Measurements from ENCODE around the gene SPNS1.
"Not testable (repeated sequence)": the region's sequence is repeated elsewhere in the genome, so short reads cannot be mapped to it uniquely, and the experiment has no call there.

The SPNS1 gene

DNA sequence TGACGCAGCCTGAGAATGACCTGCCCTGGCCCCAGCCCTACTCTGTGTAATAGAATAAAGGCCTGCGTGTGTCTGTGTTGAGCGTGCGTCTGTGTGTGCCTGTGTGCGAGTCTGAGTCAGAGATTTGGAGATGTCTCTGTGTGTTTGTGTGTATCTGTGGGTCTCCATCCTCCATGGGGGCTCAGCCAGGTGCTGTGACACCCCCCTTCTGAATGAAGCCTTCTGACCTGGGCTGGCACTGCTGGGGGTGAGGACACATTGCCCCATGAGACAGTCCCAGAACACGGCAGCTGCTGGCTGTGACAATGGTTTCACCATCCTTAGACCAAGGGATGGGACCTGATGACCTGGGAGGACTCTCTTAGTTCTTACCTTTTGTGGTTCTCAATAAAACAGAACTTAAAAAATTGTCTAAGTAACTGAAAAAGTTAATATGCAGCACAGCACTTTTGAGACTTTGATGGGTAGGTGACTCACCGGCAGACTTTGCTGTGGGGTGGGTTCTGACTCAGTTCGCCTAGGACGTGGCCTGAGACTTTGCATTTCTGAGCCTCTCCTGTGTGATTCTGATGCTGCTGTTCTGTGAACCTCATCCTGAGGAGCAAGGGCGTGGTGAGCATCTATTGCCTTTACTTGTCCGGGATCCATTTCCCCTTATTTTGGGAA, 15.9 kb downstream of the SPNS1 start:
- DNase-seq, result no peak

DNA sequence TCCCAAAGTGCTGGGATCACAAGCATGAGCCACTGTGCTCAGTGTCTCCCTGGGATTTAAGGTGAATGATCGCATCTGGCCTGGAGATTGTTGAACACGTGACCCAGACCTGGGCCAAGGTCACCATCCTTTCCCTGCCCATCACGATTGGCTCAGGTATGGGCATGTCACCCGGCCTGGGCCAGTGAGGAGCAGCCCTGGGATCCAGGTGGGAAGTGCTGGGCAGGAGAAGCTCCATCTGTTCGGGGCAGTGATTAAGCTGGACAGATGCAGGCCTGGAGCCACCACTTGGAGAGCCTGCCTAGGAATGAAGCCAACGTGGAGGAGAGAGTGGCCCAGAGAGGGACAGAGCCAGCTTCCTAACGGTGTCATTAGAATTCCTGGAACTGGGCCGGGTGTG, 17.1 kb downstream of the SPNS1 start:
- DNase-seq, result no peak

DNA sequence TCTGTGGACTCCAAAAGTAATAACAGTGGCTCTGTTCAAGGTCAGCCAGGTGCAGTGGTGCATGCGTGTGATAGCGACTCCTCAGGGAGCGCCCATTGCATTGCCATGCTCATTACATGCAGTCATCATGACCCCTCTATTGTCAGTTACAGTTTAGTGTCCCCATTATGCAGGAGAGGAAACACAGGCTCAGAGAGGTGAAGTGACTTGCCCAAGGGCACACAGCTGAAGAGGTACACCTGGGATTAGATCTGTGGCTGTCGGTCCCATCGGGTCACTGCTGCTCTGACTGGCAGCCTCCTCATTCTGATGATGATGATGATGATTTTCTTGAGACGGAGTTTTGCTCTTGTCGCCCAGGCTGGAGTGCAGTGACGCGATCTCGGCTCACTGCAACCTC, 17.9 kb downstream of the SPNS1 start:
- no peak for DNase-seq

DNA sequence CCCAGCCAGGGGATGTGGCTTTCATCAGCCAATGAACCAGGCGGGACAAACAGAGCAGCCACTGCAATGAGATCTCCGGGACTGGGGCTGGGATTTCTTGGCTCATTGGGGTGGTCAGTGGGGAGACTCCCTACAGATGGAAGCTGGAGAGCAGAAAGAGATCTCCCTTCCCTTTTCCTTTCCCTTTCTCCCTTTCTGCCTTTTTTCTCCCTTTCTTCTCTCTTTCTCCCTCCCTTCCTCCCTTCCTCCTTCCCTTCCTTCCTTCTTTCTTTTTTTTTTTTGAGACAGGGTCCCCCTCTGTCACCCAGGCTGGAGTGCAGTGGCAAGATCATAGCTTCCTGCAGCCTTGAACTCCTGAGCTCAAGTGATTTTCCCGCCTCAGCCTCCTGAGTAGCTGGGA, 24.3 kb downstream of the SPNS1 start:
- DNase-seq, result no peak

DNA sequence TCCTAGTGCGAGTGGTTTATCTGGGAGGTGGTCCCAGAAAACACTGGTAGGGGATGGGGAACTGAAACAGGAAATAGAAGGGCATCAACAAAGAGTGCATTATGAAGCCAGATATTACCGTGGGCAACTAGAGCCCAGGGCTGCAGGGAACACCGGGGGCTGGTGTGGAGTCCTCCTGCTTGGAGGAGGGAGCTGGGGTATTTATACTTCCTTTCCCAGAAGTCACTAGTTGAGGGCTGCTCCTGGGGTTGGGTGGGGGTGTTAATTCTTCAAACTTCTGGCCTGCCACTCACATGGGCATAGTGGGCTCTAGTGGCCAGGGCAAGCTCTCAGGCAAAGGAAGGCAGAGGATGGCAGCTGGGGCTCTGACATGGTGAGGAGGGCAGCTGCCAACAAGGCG, 25.0 kb downstream of the SPNS1 start:
- DNase-seq, result no peak

DNA sequence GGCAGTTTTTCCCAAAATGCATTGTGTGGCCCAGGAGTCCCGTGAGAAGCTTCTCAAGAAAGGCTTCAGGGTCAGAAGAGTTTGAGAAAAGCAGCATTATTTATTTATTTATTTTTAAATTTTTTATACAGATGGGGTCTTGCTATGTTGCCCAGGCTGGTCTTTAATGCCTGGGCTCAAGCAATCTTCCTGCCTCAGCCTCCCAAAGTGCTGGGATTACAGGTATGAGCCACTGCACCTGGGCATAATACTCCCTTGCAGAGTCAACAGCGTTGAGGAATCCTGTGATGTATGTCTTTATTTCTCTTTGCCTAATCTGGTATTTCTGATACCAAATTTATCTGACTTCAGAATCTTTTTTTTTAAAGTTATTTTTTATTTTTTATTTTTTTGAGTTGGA, 25.4 kb downstream of the SPNS1 start:
- DNase-seq, result no peak

DNA sequence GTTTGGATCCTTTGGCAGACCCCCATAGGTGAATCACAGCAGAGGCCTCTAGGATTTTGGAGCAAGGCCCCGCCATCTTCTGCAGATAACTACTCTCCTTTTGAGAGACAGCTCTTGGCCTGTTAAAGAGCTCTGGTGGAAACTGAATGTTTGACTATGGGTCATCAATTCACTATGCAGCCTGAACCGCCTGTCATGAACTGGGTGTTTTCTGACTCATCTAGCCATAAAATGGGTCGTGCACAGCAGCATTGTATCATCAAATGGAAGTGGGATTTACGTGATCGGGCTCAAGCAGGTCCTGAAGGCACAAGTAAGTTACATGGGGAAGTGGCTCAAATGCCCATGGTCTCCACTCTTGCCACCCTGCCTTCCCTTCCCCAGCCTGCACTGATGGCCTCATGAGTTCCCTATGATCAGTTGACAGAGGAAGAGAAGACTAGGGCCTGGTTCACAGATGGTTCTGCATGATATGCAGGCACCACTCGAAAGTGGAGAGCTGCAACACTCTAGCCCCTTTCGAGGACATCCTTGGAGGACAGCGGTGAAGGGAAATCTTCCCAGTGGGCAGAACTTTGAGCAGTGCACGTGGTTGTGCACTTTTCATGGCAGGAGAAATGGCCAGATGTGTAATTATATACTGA, 30.0 kb downstream of the SPNS1 start:
- not testable (repeated sequence) for DNase-seq

DNA sequence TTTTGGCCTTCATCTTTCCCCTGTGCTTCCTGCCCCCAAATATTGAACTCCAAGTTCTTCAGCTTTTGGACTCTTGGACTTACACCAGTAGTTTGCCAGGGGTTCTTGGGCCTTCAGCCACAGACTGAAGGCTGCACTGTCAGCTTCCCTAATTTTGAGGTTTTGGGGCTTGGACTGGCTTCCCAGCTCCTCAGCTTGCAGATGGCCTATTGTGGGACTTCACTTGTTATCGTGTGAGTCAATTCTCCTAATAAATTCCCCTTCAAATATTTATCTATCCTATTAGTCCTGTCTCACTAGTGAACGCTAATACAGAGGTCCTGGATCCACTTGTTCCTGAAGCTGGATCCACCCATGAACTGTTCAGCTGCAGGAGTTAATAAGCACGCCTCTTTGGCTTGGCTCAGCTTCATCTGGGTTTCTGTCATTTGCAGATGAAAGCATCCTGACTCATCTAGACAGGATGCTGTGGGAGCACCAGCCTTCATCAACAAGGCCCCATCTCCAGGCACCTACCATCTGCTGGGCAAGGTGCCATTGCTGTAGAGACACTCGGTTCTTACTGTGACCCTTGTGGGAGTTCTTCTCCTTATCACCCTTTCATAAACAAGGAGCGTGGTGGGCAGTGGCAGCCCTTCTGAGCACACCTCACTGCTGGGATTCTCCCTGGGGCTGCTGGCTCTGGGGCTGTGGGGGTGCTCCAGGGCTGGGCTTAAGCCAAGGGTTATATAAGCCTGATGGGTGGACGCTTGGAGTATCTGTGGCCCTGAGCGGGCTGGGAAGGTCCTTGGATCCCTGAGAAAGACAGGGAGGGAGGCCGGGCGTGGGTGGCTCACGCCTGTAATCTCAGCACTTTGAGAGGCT, 33.4 kb downstream of the SPNS1 start:
- DNase-seq, result no peak

DNA sequence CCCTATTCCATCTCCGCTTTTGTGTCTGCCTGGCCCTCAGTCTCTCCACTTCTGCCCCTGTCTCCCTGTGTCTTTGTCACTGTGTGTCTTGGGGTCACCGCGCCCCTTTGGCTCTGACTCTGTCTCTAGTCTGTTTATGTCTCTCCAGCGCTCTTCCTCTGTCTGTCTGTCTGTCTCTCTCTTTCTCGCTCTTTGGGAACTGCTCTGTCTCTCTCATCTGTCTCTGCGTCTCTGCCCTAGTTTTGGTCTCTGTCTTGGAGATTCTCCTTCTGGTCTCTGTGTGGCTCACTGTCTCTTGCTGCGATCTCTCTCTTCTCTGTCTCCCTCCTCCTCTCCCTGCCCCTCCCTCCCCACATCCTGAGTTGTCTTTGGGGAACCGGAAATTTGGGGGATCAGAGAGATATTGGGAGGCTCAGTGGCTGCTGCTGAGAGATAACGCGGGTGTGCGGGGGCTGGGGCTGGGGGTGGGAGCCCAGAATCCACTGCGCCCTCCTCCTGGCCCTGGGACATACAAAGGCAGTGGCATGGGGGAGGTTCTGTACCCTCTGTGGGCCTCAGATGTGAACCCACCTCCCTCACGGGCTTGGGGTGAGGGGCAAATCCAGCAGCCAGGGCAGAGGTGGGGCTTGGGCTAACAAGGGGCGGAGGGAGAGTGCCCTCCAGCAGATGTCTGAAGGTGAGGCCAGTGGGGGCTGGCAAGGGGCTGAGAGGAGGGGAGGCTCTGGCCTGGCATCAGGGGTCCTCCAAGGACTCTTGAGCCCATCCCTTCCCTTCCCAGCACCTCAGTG, 34.7 kb downstream of the SPNS1 start:
- no peak for DNase-seq

DNA sequence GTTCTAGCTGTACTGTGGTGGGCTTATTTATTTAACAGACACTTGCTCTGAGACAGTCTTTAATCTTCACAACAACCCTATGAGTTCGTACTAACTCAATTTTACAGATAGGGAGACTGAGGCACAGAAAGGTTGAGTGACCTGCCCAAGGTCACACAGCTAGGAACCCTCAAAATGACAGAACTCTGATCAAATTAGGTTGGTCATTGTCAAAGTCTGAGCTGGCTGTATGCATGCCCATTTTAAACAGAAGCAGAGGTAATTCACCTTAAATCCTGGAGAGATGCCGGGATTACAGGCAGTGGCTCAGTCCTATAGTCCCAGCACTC, 35.2 kb downstream of the SPNS1 start:
- no peak for DNase-seq

DNA sequence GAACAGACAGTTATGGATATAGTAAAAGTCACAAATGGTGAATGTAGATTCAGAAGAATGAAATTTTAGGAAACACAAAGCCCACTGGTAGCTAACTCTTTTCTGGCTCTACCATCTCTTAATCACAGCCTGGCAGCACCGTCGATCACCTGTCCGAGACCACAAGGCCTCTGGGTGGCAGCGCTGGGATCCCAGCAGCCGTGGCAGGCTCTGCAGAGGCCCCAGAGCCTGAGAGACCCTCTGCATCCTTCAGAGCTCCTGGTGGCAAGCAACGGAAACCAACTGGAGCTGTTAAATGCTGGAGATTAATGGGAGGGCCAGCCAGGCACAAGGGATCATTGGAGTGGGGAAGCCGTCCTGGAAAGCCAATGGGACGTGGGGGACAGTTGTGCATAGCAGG, 36.5 kb downstream of the SPNS1 start:
- no peak for DNase-seq

DNA sequence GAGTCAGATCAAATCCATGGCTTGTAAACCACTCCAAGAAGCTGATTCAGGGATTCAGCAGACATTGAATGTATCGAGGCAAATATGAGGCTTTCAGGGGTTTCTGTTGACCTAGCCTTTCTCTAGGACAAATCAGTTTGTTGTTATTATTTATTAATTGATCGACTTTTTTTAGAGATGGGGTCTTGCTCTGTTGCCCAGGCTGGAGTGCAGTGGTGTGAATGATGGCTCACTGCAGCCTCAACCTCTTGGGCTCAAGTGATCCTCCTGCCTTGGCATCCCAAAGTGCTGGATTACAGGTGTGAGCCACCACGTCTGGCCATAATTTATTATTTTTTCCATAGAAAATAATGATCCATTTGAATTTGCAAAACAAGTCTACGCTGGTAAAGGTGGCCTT, 37.3 kb downstream of the SPNS1 start:
- DNase-seq, result no peak

DNA sequence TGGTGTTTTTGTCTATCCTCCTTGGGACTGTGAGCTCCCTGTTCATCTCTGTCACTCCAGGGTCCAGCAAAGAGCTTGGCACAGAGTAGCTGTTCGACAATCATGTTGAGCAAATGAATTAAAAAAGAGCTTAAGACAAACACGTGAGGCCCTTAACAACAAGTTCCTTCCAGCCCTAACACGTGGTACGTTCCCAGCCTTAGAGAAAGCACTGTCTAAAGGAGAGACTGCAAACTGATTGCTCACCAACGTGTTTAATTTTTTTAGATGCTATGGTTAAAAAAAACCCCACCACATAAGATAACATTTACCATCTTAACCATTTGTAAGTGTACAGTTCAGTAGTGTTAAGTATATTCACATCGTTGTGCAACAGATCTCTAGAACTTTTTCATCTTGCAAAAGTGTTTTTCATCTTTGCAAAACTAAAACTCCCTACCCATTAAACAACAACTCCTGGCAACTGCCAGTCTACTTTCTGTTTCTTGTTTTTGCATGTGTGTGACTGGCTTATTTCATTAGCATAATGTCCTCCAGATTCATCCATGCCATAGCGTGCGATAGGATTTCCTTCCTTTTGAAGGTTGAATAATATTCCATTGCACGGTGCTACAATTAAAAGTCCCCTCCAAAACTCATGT, 38.5 kb downstream of the SPNS1 start:
- no peak for DNase-seq

DNA sequence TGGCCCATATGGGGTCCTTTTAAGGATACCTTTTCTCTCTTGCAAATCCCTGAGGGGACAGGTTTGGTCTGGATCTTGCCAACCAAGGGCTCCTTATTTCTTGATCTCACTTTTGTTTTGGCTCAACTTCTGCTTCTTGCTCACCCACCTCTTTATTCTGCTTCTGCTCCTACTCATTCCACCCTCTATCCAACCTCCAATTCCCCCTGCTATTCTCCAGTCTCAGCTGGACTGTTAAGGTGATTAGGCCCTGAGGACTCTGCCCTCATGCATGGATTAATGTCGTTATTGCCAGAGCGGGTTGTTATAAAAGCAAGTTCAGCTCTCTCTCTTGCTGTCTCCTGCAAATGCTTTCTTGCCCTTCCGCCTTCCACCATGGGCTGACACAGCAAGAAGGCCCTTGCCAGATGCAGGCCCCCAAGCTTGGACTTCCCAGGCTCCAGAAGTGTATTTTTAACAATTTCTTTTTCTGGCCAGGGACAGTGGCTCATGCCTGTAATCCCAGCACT, 40.0 kb downstream of the SPNS1 start:
- no peak for DNase-seq

DNA sequence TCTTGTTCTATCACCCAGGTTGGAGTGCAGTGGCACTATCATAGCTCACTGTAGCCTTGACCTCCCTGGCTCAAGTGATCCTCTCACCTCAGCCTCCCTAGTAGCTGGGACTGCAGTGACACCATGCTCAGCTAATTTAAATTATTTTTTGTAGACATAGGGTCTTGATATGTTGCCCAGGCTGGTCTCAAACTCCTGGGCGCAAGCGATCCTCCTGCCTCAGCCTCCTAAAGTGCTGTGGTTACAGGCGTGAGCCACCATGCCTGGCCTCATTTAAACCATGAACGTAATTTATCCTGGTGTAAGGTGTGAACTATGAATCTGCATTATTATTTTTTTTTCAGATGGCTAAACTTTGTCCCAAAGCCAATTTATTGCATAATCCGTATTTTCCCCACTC, 47.6 kb downstream of the SPNS1 start:
- DNase-seq, result no peak

DNA sequence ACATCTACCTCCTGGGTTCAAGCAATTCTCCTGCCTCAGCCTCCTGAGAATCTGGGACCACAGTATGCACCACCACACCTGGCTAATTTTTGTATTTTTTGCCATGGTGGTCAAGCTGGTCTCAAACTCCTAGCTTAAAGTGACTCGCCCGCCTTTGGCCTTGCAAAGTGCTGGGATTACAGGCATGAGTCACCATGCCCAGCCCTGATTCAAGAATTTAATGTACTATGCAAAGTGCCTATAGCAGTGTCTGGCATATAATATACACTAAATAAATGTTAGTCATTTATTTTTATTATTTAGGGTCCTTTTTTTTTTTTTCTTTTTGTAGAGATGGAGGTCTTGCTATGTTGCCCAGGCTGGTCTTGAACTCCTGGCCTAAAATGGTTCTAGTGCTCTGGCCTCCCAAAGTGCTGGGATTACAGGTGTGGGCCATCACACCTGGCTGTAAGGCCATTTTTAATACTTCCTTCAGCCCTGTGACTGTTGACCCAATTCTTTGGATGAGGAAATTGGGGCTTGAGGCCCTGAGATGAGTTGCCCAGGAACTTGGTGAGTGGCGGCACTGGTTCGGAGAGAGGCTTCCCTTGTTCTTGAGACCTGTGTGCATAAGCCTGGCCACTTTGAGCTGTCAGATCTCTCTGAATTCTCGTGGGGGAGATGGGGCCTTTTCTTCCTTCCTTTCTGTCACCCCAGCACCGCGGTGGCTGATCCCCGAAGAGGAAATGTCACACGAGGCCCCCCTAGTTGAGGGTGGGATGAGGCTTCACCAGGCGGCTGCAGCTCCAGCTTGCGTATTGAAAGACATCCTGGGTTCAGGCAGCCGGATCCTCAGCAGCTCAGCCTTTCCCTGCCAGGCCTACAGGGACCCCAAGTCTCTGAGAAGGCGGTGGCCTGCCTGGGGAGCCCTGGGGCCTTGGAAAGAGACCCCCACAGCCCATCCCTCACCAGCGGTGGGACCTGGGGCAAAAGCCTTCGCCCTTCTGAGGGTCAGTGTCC, 49.0 kb downstream of the SPNS1 start:
- DNase-seq, result no peak

DNA sequence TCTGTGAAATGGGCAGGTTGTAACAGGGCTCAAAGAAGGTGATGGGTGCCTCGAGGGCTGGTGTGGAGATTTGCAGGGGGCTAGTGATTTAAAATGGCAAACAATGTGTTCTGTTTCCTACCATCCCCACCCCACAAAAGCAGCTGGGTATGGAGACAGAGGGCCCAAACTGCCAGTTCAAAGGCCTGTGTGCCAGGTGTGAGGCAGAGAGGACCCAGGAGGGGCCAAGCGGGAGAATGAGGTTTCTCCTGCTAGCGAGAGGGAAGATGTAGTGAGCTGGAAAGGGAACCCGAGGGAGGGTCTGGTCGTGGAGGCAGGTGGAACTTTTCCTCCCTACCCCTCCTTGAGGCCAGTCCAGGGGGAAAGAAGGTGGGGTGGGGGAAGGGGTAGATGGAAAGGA, 49.7 kb downstream of the SPNS1 start:
- DNase-seq, result no peak

DNA sequence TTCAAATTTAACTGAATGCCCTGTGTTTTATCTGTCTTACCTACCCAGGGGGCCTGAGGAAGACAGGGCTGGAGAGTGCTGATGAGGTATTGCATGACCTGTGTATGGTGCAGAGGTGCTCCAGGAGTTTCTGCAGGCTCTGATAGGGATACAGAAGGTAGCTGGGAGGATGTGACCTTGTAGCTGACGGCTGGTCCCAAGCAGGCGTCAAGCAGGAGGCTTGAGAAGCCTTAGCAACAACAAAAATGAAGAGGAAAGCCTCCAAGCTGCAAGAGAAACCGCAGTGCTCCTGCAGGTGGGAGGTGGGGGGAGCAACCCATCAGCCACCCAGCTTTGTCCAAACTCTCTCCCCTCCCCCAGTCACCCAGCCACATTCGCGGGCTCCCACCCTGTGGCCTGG, 50.6 kb downstream of the SPNS1 start:
- no peak for DNase-seq

DNA sequence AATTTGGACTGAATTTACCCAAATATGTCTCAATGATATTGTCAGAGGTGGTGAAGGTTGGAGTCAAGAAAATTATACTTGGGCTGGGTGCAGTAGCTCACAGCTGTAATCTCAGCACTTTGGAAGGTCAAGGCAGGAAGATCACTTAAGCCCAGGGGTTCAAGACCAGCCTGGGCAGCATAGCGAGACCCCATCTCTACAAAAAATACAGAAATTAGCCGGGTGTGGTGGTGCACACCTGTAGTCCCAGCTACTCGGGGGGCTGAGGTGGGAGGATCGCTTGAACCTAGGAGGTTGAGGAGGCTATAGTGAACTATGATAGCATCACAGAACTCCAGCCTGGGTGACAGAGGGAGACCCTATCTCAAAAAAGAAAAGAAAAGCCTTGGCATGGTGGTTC, 51.2 kb downstream of the SPNS1 start:
- no peak for DNase-seq

DNA sequence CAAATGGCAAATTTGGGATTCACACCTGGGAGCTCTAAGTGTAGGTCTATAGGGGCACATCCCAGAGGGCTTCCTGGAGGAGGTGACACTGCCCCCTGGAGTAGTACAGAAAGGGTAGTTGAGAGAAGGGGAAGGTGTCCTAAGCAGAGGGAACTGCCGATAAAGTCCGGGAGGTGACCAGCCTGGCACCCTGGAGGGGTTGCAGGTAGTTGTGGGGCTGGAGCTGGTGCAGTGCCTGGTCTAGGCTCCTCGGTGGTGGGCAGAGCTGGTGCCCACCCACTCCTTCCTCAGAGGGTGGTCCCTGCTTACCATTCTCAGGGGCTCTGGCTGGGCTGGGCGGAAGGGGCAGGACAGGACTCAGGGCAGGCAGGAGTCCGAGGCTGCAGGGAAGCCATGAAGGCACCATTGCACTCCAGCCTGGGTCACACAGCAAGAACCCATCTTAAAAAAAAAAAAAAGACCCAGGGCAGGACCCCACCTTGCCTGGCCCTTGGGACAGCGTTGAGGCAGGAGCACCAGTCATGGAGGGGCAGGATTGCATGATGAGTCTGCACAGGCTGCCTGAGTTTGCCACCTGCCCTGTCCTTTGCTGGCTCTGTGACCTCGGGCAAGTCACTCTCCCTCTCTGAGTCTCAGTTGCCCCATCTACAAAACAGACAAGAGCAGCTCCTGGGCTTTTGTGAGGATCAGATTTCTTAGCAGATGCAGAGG, 54.0 kb downstream of the SPNS1 start:
- no peak for DNase-seq

Measured in NCI-H1092 treated with DMSO at 0.1 percent for 48 hours (cell line).